GM18951 (cell line): ENCODE results near the gene UNC5A.

Experiments
- POLR2A ChIP-seq: IDR thresholded peaks from 4 replicates; pipeline ENCODE4 v1.6.1; 2011; ENCODE audit warnings: mild to moderate bottlenecking; ENCODE audit not compliant: insufficient read length, insufficient read depth; ENCODE audit errors: extremely low read depth
- in situ Hi-C: fragments of 300-500 bp; cut with MboI; formaldehyde crosslinking; loops from one replicate; pipeline ENCODE4 v1.12.0; 2022; ENCODE audit warnings: low sequenced_read_pairs, mixed read lengths, inconsistent platforms; ENCODE audit not compliant: unreplicated experiment

The UNC5A gene

DNA sequence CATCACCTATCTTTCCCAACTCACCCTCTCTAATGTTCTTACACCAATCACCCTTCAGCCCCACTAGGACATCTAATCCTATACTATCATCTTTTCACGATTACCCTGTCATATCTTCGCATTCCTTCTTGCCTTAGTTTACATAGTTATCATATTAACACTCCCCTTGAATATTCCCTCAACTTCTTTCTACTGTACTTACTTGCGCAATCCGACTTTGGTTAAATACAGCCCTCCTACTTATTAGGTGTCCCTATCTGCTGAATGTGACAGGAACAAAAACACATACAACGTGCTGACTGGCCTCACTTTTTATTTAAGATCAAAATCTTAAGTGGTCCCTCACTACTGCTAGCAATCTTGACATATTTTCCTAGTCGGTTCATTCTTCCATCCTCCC lies 108.3 kb downstream of the UNC5A start:
- in situ Hi-C loops, result no loop called here
- TF ChIP-seq POLR2A, result no peak

DNA sequence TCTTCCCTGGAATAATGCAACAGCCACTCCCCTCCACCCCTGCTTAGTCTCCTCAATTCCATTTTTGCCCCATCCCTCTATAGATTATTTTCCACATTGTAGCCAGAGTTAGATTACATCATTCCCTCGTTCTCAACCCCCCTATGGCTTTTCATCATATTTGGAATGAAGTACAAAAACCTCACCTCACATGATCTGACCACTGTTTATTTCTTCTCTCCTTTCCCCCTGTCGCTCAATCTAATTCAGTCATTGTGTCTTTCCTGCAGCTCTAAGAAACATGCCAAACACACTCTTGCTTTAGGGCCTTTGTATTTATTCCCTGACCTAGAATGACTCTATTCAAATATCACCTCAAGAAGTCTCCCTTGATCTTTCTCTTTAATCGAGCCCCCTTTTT lies 111.4 kb downstream of the UNC5A start:
- no peak for TF ChIP-seq POLR2A
- in situ Hi-C loops, result no loop called here

DNA sequence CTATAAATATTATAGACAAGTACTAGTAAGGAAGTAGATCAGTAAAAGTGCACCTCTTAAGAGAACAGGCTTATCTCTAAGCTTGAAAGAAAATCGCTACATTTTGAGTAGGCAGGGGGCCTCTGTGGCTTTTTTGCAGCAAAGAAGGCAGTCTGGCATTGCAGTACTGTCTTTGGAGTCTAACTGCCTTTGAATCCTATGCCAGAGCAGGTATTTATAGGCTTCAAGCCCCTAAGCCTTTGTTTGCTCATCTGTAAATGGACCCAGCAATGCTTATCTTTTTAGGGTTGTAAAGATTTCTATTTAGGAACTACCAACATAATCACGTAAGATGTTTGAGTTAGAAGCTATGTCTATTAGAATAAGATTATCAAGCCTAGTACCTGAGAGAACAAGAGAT lies 112.5 kb downstream of the UNC5A start:
- no peak for TF ChIP-seq POLR2A
- in situ Hi-C loops, result no loop called here

DNA sequence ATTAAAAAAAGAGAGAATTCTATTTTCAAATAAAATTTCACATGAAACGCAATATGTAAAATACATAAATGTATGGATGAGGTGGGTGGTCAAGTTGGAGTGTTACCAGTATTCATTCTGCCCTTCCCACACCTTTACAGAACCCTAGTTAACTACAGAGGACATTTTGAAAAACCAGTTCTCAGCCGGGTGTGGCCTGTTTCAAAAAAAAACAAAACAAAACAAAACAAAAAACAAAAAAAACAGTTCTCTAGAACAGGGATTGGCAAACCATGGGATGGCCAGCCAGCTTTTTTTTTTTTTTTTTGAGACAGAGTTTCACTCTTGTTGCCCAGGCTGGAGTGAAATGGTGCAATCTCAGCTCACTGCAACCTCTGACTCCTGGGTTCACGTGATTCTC lies 117.2 kb downstream of the UNC5A start:
- in situ Hi-C loops, result no loop called here

DNA sequence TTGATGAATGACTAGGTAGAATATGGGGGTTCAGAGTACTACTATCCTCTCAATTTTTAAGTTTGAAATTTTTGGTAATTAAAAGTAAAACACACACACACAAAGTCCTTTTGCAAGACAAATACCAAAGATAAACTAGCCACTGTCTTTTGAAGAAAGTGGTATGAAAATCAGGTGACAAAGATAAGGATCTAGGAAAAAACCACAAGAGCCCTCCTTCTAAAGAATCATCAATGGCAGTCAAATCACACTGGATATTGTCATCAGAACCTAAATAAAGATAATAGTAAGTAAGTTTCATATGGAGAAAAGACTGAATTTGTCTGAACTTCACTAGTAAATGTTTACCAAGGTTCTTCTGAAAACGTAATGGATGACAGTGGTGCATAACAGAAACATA lies 119.3 kb downstream of the UNC5A start:
- TF ChIP-seq POLR2A, result no peak
- in situ Hi-C loops, result no loop called here

More for the DNA sequence above, 117.2 kb downstream of the UNC5A start:
- TF ChIP-seq POLR2A, result no peak
